ENCODE measurements around the gene CES1.

GRCh38 chr16:55812951-55813350 lies 19.9 kb downstream of the CES1 start:
- no peak for TF ChIP-seq CTCF (IDR thresholded peaks at IDR 0.05; ENCODE audit: low read length)
- TF ChIP-seq EZH2 (IDR thresholded peaks at IDR 0.05; ENCODE audit: borderline replicate concordance, low read length), result no peak

Data from OCI-LY1 (cell line).